ENCODE results near the gene UTP11. TPM values are rescaled to one million over a fixed set of nuclear protein-coding genes. Genes with fewer than 3 reads are reported as not detected.

Gene UTP11
- total RNA-seq, 1 experiment from 2014 or later, result 53.8 TPM

- no peak overlapping the region for H3K4me3 ChIP-seq (ENCODE audit: low read depth in 2 of 2, low read length in 2 of 2)
- H3K27ac ChIP-seq (ENCODE audit: low read length), result no peak overlapping the region
- CTCF ChIA-PET, result no interaction called here
- H3K36me3 ChIP-seq (ENCODE audit: control insufficient read depth, insufficient read depth, low read length), result no peaks in the 10 kb centered on the region
- no peaks in the 10 kb centered on the region for H3K9me3 ChIP-seq (ENCODE audit: control insufficient read depth, insufficient read depth, low read depth, low read length)
- in situ Hi-C loops (cut with HindIII; ENCODE audit: low pct_unique_long_range_greater_than_20kb, low sequenced_read_pairs), result no loop called here
- POLR2A ChIA-PET, result interaction anchor here (0.6 to 1.3 kb wide), 2 partner anchors 18 to 750 kb away, joined by 3 to 4 read pairs; partner anchors contain the start of gene POU3F1
- no peak for DNase-seq (ENCODE audit: low read depth, low spot score)
- H3K4me1 ChIP-seq (ENCODE audit: control insufficient read depth, insufficient read depth, low read length), result no peaks in the 10 kb centered on the region
- TF ChIP-seq TCF7L2 (IDR thresholded peaks at IDR 0.05; ENCODE audit: low read depth, low read length) (no peak), POLR2AphosphoS5 (IDR thresholded peaks at IDR 0.05; ENCODE audit: low read depth, low read length) (no peak), CTCF (IDR thresholded peaks at IDR 0.05) (no peak), REST (IDR thresholded peaks at IDR 0.05; ENCODE audit: insufficient read depth in 1 of 2, low read depth in 2 of 2, low read length in 1 of 2) (no peak)
- intact Hi-C loops (cut with micrococcal nuclease; ENCODE audit: unreplicated experiment), result no loop called here
- no peaks in the 10 kb centered on the region; the same call in 1 of the 2 replicates for H3K27me3 ChIP-seq (ENCODE audit: control insufficient read depth, insufficient read depth, low read length)
- no TSS peak for BruUV-seq (replicated peaks)
- ATAC-seq, result no peak
Observed at GRCh38 chr1:38064197-38064903, 51.8 kb downstream of the UTP11 start.

- no peaks in the 10 kb centered on the region for H3K9me3 ChIP-seq (ENCODE audit: control insufficient read depth, insufficient read depth, low read depth, low read length)
- H3K4me1 ChIP-seq (ENCODE audit: control insufficient read depth, insufficient read depth, low read length), result no peaks in the 10 kb centered on the region
- in situ Hi-C loops (cut with HindIII; ENCODE audit: low pct_unique_long_range_greater_than_20kb, low sequenced_read_pairs) (no loop called here), intact Hi-C loops (cut with micrococcal nuclease; ENCODE audit: unreplicated experiment) (no loop called here)
- H3K4me3 ChIP-seq (ENCODE audit: low read depth in 2 of 2, low read length in 2 of 2), result no peak overlapping the region
- H3K27ac ChIP-seq (ENCODE audit: low read length), result no peak overlapping the region
- CTCF ChIA-PET, result interaction anchor here (0.6 kb wide), 1 partner anchor 88 kb away, joined by 3 read pairs; no protein-coding TSS in a partner anchor
- DNase-seq (ENCODE audit: low read depth, low spot score) (no peak), ATAC-seq (no peak)
- H3K27me3 ChIP-seq (ENCODE audit: control insufficient read depth, insufficient read depth, low read length), result no peaks in the 10 kb centered on the region; the same call in 1 of the 2 replicates
- no TSS peak for BruUV-seq (replicated peaks)
- no peaks in the 10 kb centered on the region for H3K36me3 ChIP-seq (ENCODE audit: control insufficient read depth, insufficient read depth, low read length)
- POLR2A ChIA-PET, result interaction anchor here (0.6 kb wide), 2 partner anchors 50 to 381 kb away, joined by 3 read pairs; no protein-coding TSS in a partner anchor
- TF ChIP-seq TCF7L2 (IDR thresholded peaks at IDR 0.05; ENCODE audit: low read depth, low read length) (no peak), SIN3A (IDR thresholded peaks at IDR 0.05; ENCODE audit: borderline replicate concordance, insufficient read depth, low read depth, low read length) (no peak), CTCF (IDR thresholded peaks at IDR 0.05) (no peak), REST (IDR thresholded peaks at IDR 0.05; ENCODE audit: insufficient read depth in 1 of 2, low read depth in 2 of 2, low read length in 1 of 2) (no peak), POLR2AphosphoS5 (IDR thresholded peaks at IDR 0.05; ENCODE audit: low read depth, low read length) (no peak)
Observed at GRCh38 chr1:38068220-38068979, 55.9 kb downstream of the UTP11 start.

Measured in Panc1 (cell line).